Endodermal cell (in vitro differentiated cells): ENCODE data around the gene PKD2L2. TPM values are rescaled to one million over a fixed set of nuclear protein-coding genes. Genes with fewer than 3 reads are reported as not detected.

Source experiments
- DNase-seq: peaks from one replicate; pipeline ENCODE4 v3.0.0-alpha.2; 2017
- H3K27ac ChIP-seq: 2 replicates; pipeline ENCODE4 v1.5.1; 2013; ENCODE audit warnings: mild to moderate bottlenecking, low read depth, low read length, moderate library complexity
- H3K27me3 ChIP-seq: 2 replicates; pipeline ENCODE4 v1.6.1; 2013; ENCODE audit warnings: mild to moderate bottlenecking, low read length, moderate library complexity; ENCODE audit not compliant: insufficient read depth, control insufficient read depth, poor library complexity, severe bottlenecking
- H3K36me3 ChIP-seq: 2 replicates; pipeline ENCODE4 v1.7.0; 2013; ENCODE audit warnings: mild to moderate bottlenecking, low read length, moderate library complexity; ENCODE audit not compliant: control insufficient read depth, insufficient read depth
- H3K4me1 ChIP-seq: one replicate; pipeline ENCODE4 v1.7.0; 2013; ENCODE audit warnings: low read length; ENCODE audit not compliant: control insufficient read depth, insufficient read depth
- H3K4me3 ChIP-seq: 2 replicates; pipeline ENCODE4 v1.5.1; 2013; ENCODE audit warnings: mild to moderate bottlenecking, low read length, moderate library complexity
- H3K9ac ChIP-seq: 2 replicates; pipeline ENCODE4 v1.6.1; 2013; ENCODE audit warnings: mild to moderate bottlenecking, low read length, moderate library complexity; ENCODE audit not compliant: poor library complexity, severe bottlenecking; ENCODE audit errors: extremely low read depth
- H3K9me3 ChIP-seq: 2 replicates; pipeline ENCODE4 v1.6.1; 2013; ENCODE audit warnings: mild to moderate bottlenecking, low read length, moderate library complexity; ENCODE audit not compliant: control insufficient read depth
- H3K27ac Mint-ChIP-seq: 2 replicates; pipeline ENCODE4 v1.8.0; 2020; ENCODE audit warnings: mixed read lengths
- H3K27me3 Mint-ChIP-seq: 2 replicates; pipeline ENCODE4 v1.8.0; 2021; ENCODE audit warnings: mild to moderate bottlenecking, mixed read lengths; ENCODE audit not compliant: insufficient read depth
- H3K36me3 Mint-ChIP-seq: 2 replicates; pipeline ENCODE4 v1.8.0; 2020; ENCODE audit warnings: low read depth, mixed read lengths
- H3K4me1 Mint-ChIP-seq: 2 replicates; pipeline ENCODE4 v1.8.0; 2020; ENCODE audit warnings: mixed read lengths
- H3K4me3 Mint-ChIP-seq: 2 replicates; pipeline ENCODE4 v1.8.0; 2020; ENCODE audit warnings: mild to moderate bottlenecking, moderate library complexity, mixed read lengths
- H3K9me3 Mint-ChIP-seq: 2 replicates; pipeline ENCODE4 v1.8.0; 2020; ENCODE audit warnings: mild to moderate bottlenecking, mixed read lengths
- WGBS, 2 experiments: methylation state at CpG; one replicate each; pipeline versions ENCODE4 v1.1.5 to v1.1.7; 2013; ENCODE audit warnings: missing lambda C conversion rate in 2 of 2, mixed read lengths in 1 of 2; ENCODE audit not compliant: insufficient coverage in 1 of 2, insufficient read length in 1 of 2; 5-methylcytosine and 5-hydroxymethylcytosine counted together
- long read RNA-seq, 4 experiments: library from polyadenylated mRNA in 2 of 4; library from RNA in 1 of 4; library from capped mRNA in 1 of 4; stranded (forward) in 3 of 4; unstranded in 1 of 4; transcript quantifications; one replicate each; pipeline ENCODE4 v2.0.0, GENCODE V29; 2020 to 2021; ENCODE audit warnings: inconsistent platforms in 1 of 4
- polyA plus RNA-seq, 2 experiments: library from polyadenylated mRNA; stranded (reverse); fragments of 50-300 nt; gene quantifications; one replicate each; pipeline ENCODE4 v1.2.3, GENCODE V29; 2013
- total RNA-seq, 2 donors: library from RNA; stranded (reverse); fragmentation: NEBNext Ultra II Directional in 1 of 2; extraction: Animal tissue kit (Norgen Biotek cat#: 25700) in 1 of 2; gene quantifications; 2 replicates in 1 of 2; 3 replicates in 1 of 2; pipeline ENCODE4 v1.2.1, GENCODE V29; 2021
- TF ChIP-seq, protein P1 (sequence below): fragments of 200-600 bp; sonication (generic); conservative IDR thresholded peaks from 2 replicates; pipeline ENCODE4 v1.5.0; 2021; ENCODE audit warnings: antibody characterized with exemption, mild to moderate bottlenecking

PKD2L2 gene
- not detected for total RNA-seq
- not detected for polyA plus RNA-seq (2013, experiment 1 of 2)
- not detected for polyA plus RNA-seq (2013, experiment 2 of 2)
- long read RNA-seq, experiment 1 = 0 reads
- long read RNA-seq, experiment 2 = 0 reads
- long read RNA-seq, experiment 3 = 0 reads
- long read RNA-seq, experiment 4 = 0 reads

DNA sequence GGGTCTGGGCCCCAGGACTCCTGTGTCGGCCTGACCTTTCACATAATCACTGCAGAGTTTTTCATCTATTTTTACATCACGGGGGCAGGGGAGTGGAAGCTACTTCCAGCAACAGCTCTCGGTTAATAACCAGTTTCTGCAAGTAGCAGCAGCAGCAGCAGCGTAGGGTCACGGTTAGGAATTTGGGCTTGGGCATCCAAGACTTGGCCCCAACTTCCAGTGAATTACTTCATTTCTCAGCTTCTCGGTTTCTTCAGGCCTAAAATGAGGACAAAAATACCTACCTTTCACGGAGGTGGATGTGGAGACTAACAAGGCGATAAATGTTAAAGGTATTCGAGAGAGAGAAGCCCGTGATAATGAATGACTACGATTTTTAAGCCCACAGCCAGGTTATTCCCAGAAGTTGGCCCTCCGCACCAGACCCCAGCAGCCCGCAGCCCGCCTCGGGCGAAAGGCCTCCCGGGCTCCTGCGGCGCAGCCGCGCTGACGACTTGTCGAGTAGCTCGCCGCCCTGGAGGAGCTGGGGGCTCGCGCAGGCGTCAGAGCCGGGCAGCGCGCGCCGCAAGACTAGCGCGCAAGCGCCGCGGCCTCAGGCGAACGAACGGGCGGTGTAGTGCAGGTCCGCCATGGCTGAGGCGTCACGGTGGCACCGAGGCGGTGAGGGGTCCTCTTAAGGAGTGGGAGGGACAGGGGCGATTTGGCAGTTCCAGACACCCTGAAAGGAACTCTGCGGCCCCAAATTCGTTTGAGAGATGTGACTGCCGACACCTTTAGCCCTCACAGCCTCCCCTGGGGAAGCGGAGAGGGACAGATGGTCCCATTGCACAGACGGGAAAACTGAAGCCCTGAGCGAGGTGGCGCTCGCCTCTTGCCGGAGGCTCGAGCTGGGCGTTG lies at the start of gene PKD2L2:
TSS of gene PKD2L2 (plus strand) at position 595 of the 897 bp plus-strand sequence. CDS start at position 630, 35 bp downstream.
- Mint-ChIP-seq H3K4me1 (no peaks in the 10 kb centered on the region), H3K27me3 (no peaks in the 10 kb centered on the region), H3K9me3 (no peaks in the 10 kb centered on the region), H3K27ac (peak within 1 kb of the TSS; percentile 78), H3K36me3 (no peaks in the 10 kb centered on the region), H3K4me3 (peak within 1 kb of the TSS; percentile 47)
- TF ChIP-seq, protein P1, sequence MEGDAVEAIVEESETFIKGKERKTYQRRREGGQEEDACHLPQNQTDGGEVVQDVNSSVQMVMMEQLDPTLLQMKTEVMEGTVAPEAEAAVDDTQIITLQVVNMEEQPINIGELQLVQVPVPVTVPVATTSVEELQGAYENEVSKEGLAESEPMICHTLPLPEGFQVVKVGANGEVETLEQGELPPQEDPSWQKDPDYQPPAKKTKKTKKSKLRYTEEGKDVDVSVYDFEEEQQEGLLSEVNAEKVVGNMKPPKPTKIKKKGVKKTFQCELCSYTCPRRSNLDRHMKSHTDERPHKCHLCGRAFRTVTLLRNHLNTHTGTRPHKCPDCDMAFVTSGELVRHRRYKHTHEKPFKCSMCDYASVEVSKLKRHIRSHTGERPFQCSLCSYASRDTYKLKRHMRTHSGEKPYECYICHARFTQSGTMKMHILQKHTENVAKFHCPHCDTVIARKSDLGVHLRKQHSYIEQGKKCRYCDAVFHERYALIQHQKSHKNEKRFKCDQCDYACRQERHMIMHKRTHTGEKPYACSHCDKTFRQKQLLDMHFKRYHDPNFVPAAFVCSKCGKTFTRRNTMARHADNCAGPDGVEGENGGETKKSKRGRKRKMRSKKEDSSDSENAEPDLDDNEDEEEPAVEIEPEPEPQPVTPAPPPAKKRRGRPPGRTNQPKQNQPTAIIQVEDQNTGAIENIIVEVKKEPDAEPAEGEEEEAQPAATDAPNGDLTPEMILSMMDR = peak; percentile 14
- H3K36me3 ChIP-seq = no peaks in the 10 kb centered on the region
- no peaks in the 10 kb centered on the region for H3K9me3 ChIP-seq
- H3K4me3 ChIP-seq = no peak within 1 kb of the TSS
- H3K9ac ChIP-seq = no peak within 1 kb of the TSS
- peak within 1 kb of the TSS; percentile 30 for H3K27ac ChIP-seq
- peak; percentile 85 for DNase-seq
- H3K4me1 ChIP-seq = no peaks in the 10 kb centered on the region
- no peaks in the 10 kb centered on the region for H3K27me3 ChIP-seq
- 75 to 79% methylated on average over 25 to 59 of the region's 59 CpGs for WGBS, 2 experiments

DNA sequence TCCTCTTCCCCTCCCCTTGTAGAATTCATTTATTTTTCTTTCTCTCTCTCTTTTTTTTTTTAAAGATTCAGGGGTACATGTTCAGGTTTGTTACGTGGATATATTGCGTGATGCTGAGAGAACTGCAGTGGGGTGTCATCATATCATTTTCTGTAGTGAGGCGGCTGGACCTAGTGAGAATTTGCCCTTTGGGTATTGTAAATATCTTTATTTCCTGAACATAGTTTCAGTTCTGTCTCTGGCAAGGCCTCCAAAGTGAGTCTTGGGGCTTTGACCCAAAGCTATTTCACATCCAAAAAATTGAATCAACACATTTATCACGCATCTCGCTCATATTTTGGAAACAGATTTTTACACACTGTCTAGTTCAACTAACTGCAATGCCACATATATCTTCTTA lies 47.0 kb upstream of the PKD2L2 start:
- no peaks in the 10 kb centered on the region for H3K27me3 ChIP-seq
- peak overlapping the region; percentile 35 for H3K27ac Mint-ChIP-seq
- H3K27ac ChIP-seq = no peak overlapping the region
- no peaks in the 10 kb centered on the region for H3K27me3 Mint-ChIP-seq
- no peak overlapping the region for H3K9ac ChIP-seq
- H3K4me3 ChIP-seq = no peak overlapping the region
- TF ChIP-seq, protein P1 = no peak
- no peaks in the 10 kb centered on the region for H3K9me3 Mint-ChIP-seq
- no peaks in the 10 kb centered on the region for H3K9me3 ChIP-seq
- H3K4me3 Mint-ChIP-seq = no peak overlapping the region
- no peak for DNase-seq
- WGBS, 2 experiments = 96 to 100% methylated on average over 5 of the region's 5 CpGs
- H3K4me1 Mint-ChIP-seq = peaks cover 6% of the 10 kb centered on the region
- H3K4me1 ChIP-seq = peaks cover 4% of the 10 kb centered on the region
- H3K36me3 ChIP-seq = no peaks in the 10 kb centered on the region
- H3K36me3 Mint-ChIP-seq = no peaks in the 10 kb centered on the region

DNA sequence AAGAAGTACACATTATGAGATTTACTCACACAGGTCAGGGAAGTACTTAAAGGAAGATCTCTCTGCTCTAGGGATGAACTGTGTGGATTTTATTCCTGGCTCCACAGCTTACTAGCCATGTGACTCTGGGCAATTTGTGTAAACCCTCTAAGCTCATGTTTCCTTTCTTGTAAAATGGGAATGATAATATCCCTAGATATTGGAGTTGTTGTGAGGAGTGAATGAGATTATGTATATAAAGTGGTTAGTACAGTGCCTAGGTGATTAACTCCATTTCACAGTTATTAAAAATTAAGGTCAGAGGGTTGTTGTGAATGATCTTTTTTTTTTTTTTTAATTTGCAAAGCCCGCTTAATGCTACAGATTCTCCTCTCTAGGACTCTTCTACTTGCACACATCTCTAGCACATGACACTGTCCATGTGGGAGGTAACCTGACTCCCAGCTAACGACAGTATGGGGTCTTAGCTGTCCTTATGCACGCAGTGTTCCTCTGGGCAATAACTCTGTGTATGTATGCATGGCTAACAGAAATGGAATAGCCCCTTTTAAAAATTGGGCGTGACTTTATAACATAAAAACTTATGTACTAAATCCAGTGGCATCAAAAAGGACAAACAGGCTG lies 45.5 kb upstream of the PKD2L2 start:
- H3K27ac Mint-ChIP-seq = no peak overlapping the region
- Histone ChIP-seq H3K9me3 (no peaks in the 10 kb centered on the region), H3K9ac (no peak overlapping the region), H3K36me3 (no peaks in the 10 kb centered on the region), H3K27ac (no peak overlapping the region), H3K27me3 (no peaks in the 10 kb centered on the region), H3K4me3 (no peak overlapping the region), H3K4me1 (no peaks in the 10 kb centered on the region)
- no peak for DNase-seq
- H3K4me1 Mint-ChIP-seq = peaks cover 4% of the 10 kb centered on the region
- H3K9me3 Mint-ChIP-seq = no peaks in the 10 kb centered on the region
- TF ChIP-seq, protein P1 = no peak
- 90 to 100% methylated on average over 2 to 4 of the region's 4 CpGs for WGBS, 2 experiments
- no peaks in the 10 kb centered on the region for H3K27me3 Mint-ChIP-seq
- H3K36me3 Mint-ChIP-seq = no peaks in the 10 kb centered on the region
- no peak overlapping the region for H3K4me3 Mint-ChIP-seq
